Effector memory CD4-positive, alpha-beta T cell (primary cell): ENCODE measurements around the gene CLDN11.

Source experiments
- DNase-seq, 3 donors: peaks; one replicate each; pipeline ENCODE4 v3.0.0-alpha.2; 2020
- H3K27ac ChIP-seq: 2 replicates; pipeline ENCODE4 v1.7.0; 2013; ENCODE audit warnings: mild to moderate bottlenecking, low read length, moderate library complexity; ENCODE audit not compliant: insufficient read depth, poor library complexity, severe bottlenecking
- H3K27me3 ChIP-seq: replicated peaks from 2 replicates; pipeline ENCODE4 v1.7.0; 2013; ENCODE audit warnings: mild to moderate bottlenecking, low read length; ENCODE audit not compliant: insufficient read depth, control insufficient read depth, poor library complexity, severe bottlenecking
- H3K36me3 ChIP-seq: 2 replicates; pipeline ENCODE4 v1.7.0; 2013; ENCODE audit warnings: mild to moderate bottlenecking, low read length, moderate library complexity; ENCODE audit not compliant: control insufficient read depth, insufficient read depth
- H3K4me1 ChIP-seq: 2 replicates; pipeline ENCODE4 v1.7.0; 2013; ENCODE audit warnings: low read length, mild to moderate bottlenecking; ENCODE audit not compliant: control insufficient read depth, insufficient read depth, poor library complexity, severe bottlenecking
- H3K4me3 ChIP-seq: 2 replicates; pipeline ENCODE4 v1.7.0; 2013; ENCODE audit warnings: low read length, low read depth, mild to moderate bottlenecking; ENCODE audit not compliant: insufficient read depth, poor library complexity, severe bottlenecking
- H3K9me3 ChIP-seq: 2 replicates; pipeline ENCODE4 v1.7.0; 2013; ENCODE audit warnings: mild to moderate bottlenecking, low read length, moderate library complexity; ENCODE audit not compliant: control insufficient read depth

CLDN11 gene

DNA sequence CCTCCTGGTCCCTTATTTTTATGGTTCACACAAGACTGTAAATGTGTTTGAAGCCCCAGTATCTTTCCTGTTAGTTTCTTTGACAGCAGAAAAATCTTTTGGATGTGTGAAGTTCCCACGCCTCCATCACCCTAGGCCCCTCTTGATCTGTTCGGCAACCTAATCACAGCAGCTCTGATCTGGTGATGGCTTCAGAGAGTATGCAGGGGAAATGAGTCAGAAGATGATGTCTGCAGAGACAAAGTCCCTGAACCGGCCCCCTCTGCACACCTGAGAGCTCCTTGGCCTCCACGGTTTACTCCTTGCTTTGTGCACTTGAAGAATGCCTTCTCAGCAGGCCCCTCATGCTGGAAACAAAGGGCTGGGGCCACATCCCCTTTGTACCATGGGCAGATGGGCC lies 63.5 kb downstream of the CLDN11 start:
- H3K27ac ChIP-seq, result no peak overlapping the region
- H3K36me3 ChIP-seq, result no peaks in the 10 kb centered on the region
- H3K4me3 ChIP-seq, result no peak overlapping the region
- no peak for DNase-seq
- no peaks in the 10 kb centered on the region for H3K4me1 ChIP-seq
- H3K9me3 ChIP-seq, result no peaks in the 10 kb centered on the region
- no peaks in the 10 kb centered on the region for H3K27me3 ChIP-seq

DNA sequence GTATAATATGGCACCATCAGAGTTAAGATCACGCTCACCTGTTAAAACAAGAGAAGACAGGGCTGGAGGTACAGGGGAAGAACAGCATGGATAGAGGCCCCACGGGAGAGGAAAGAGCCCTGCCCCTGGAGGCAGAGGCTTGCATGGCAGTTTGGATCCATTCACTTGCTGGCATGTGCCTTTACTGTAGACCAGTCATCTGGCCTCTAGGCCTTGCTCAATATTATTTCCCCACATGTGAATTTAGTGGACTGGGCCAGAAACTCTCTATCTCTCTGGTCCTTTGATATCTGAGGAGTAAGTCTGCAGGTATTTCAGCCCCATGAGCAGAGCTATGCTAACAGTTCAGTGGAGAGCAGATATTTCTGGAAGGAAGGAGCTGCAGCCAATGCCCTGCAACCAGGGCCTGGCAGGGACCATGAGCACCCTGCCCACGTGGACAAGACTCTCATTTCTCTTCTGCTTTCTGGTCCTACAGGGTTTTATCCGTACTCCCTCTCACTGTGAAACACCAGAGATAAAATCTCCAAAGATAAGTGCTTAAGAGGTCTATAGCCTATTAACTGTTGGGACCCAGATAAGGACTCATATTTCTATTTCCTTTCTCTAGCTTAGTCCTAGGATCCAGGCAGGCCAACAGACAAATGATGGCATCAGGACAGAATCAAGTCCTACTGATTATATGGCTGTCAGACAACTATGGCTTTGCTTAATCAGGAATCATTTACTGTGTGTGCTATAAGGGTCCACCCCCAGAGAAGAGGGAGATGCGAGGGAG lies 65.0 kb downstream of the CLDN11 start:
- no peak for DNase-seq
- no peaks in the 10 kb centered on the region for H3K27me3 ChIP-seq
- no peaks in the 10 kb centered on the region for H3K36me3 ChIP-seq
- H3K9me3 ChIP-seq, result no peaks in the 10 kb centered on the region
- H3K4me1 ChIP-seq, result no peaks in the 10 kb centered on the region
- H3K27ac ChIP-seq, result no peak overlapping the region
- no peak overlapping the region for H3K4me3 ChIP-seq
